HepG2 (cell line): ENCODE data around the gene CCBE1. TPM values are rescaled to one million over a fixed set of nuclear protein-coding genes. Genes with fewer than 3 reads are reported as not detected.

Experiments used
- MAF1 ChIP-seq: sonication (generic); formaldehyde crosslinking; IDR thresholded peaks from 2 replicates; pipeline ENCODE4 v1.5.0; 2020; ENCODE audit warnings: missing genetic modification reagents, borderline replicate concordance
- MTA3 ChIP-seq: sonication (generic); formaldehyde crosslinking; IDR thresholded peaks from 2 replicates; pipeline ENCODE4 v1.4.0; 2020; ENCODE audit warnings: missing genetic modification reagents
- SKI ChIP-seq: fragments of 450-650 bp; IDR thresholded peaks from one replicate; pipeline ENCODE4 v1.6.1; 2018; ENCODE audit warnings: mild to moderate bottlenecking; ENCODE audit not compliant: partially characterized antibody
- TOPORS ChIP-seq: sonication (generic); formaldehyde crosslinking; IDR thresholded peaks from 2 replicates; pipeline ENCODE4 v1.8.0; 2023; ENCODE audit warnings: mild to moderate bottlenecking, missing genetic modification reagents
- ZNF275 ChIP-seq: sonication (generic); formaldehyde crosslinking; IDR thresholded peaks from 2 replicates; pipeline ENCODE4 v1.8.0; 2022; ENCODE audit warnings: missing genetic modification reagents, mild to moderate bottlenecking, inconsistent platforms, borderline replicate concordance
- ZNF276 ChIP-seq: sonication (generic); formaldehyde crosslinking; IDR thresholded peaks from 2 replicates; pipeline ENCODE4 v1.4.0; 2020; ENCODE audit warnings: mild to moderate bottlenecking, low read depth, missing genetic modification reagents
- ZNF547 ChIP-seq: sonication (generic); formaldehyde crosslinking; IDR thresholded peaks from 2 replicates; pipeline ENCODE4 v1.5.1; 2020; ENCODE audit warnings: mild to moderate bottlenecking, missing genetic modification reagents
- ZNF563 ChIP-seq: sonication (generic); formaldehyde crosslinking; IDR thresholded peaks from 2 replicates; pipeline ENCODE4 v1.8.0; 2022; ENCODE audit warnings: mild to moderate bottlenecking, moderate library complexity, missing genetic modification reagents
- ZNF776 ChIP-seq: sonication (generic); formaldehyde crosslinking; IDR thresholded peaks from 2 replicates; pipeline ENCODE4 v1.4.0; 2020; ENCODE audit warnings: mild to moderate bottlenecking, missing genetic modification reagents
- ZNF782 ChIP-seq: sonication (generic); formaldehyde crosslinking; IDR thresholded peaks from 2 replicates; pipeline ENCODE4 v1.4.0; 2020; ENCODE audit warnings: missing genetic modification reagents, mild to moderate bottlenecking, borderline replicate concordance
- ZNF891 ChIP-seq: sonication (generic); formaldehyde crosslinking; IDR thresholded peaks from 2 replicates; pipeline ENCODE4 v1.5.0; 2020; ENCODE audit warnings: mild to moderate bottlenecking, missing genetic modification reagents
- polyA plus RNA-seq, 8 experiments: library from polyadenylated mRNA; depleted of rRNA in 3 of 8; stranded (reverse) in 7 of 8; unstranded in 1 of 8; fragments of >200 nt; fragmentation: Illumina TruSeq in 4 of 8; extraction: Trizol in 4 of 8; gene quantifications; 2 replicates each; pipeline versions ENCODE4 v1.2.1 to v1.2.3, GENCODE V29; 2011 to 2016; ENCODE audit warnings: low read depth in 4 of 8, missing spikeins in 1 of 8, mixed read lengths in 1 of 8; ENCODE audit not compliant: insufficient read depth in 1 of 8
- total RNA-seq, 5 experiments: library from RNA; depleted of rRNA; stranded (reverse); fragments of >200 nt; fragmentation: Illumina TruSeq; extraction: Trizol; gene quantifications; 2 replicates each; pipeline ENCODE4 v1.2.3, GENCODE V29; 2016; ENCODE audit warnings: low read depth in 1 of 5
- TF ChIP-seq, protein P1 (sequence below): sonication (generic); formaldehyde crosslinking; IDR thresholded peaks from 2 replicates; pipeline ENCODE4 v1.4.0; 2020; ENCODE audit warnings: missing genetic modification reagents, borderline replicate concordance
- TF ChIP-seq, protein P2 (sequence below): sonication (generic); formaldehyde crosslinking; IDR thresholded peaks from 2 replicates; pipeline ENCODE4 v1.9.0; 2021; ENCODE audit warnings: missing genetic modification reagents, borderline replicate concordance
- TF ChIP-seq, protein P3 (sequence below): sonication (generic); formaldehyde crosslinking; IDR thresholded peaks from 2 replicates; pipeline ENCODE4 v1.4.0; 2020; ENCODE audit warnings: mild to moderate bottlenecking, missing genetic modification reagents

CCBE1 gene
- total and polyA plus RNA-seq, 2 of the 13 experiments (the other 11 are each of a cell fraction or from before 2014, with no cell fraction given): not detected

DNA sequence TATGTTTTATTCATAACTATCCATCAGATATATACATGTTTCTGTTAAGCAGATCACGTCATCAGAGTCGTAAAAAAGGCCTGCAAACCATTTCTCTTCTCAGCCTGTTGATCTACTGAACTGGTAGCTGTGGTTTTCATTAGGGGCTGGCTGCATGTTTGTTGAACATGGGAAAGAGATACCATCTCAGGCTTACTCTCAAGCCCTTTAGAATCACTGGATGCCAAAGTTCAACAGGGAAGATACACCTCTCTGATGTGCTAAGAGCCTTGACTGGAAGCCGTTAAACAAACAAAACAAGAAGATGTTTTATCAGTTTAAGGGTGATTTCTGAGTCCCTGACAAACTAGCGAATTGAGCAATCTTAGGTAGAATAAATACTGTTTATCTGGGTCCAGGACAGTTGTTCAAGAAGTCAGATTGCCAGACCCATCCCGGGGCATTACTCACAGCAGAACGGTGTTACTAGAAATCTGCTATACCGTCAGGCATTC is 243.7 kb downstream of the CCBE1 start (continued):
- TF ChIP-seq, protein P1, sequence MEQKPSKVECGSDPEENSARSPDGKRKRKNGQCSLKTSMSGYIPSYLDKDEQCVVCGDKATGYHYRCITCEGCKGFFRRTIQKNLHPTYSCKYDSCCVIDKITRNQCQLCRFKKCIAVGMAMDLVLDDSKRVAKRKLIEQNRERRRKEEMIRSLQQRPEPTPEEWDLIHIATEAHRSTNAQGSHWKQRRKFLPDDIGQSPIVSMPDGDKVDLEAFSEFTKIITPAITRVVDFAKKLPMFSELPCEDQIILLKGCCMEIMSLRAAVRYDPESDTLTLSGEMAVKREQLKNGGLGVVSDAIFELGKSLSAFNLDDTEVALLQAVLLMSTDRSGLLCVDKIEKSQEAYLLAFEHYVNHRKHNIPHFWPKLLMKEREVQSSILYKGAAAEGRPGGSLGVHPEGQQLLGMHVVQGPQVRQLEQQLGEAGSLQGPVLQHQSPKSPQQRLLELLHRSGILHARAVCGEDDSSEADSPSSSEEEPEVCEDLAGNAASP (CRISPR knock-in tag): peak; percentile 83; the same call in 1 of the 2 replicates
- TF ChIP-seq, protein P2, sequence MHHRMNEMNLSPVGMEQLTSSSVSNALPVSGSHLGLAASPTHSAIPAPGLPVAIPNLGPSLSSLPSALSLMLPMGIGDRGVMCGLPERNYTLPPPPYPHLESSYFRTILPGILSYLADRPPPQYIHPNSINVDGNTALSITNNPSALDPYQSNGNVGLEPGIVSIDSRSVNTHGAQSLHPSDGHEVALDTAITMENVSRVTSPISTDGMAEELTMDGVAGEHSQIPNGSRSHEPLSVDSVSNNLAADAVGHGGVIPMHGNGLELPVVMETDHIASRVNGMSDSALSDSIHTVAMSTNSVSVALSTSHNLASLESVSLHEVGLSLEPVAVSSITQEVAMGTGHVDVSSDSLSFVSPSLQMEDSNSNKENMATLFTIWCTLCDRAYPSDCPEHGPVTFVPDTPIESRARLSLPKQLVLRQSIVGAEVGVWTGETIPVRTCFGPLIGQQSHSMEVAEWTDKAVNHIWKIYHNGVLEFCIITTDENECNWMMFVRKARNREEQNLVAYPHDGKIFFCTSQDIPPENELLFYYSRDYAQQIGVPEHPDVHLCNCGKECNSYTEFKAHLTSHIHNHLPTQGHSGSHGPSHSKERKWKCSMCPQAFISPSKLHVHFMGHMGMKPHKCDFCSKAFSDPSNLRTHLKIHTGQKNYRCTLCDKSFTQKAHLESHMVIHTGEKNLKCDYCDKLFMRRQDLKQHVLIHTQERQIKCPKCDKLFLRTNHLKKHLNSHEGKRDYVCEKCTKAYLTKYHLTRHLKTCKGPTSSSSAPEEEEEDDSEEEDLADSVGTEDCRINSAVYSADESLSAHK (CRISPR knock-in tag): 0 out of 2 replicates have a peak, but pooled peaks have one; percentile 33
- TF ChIP-seq, protein P3, sequence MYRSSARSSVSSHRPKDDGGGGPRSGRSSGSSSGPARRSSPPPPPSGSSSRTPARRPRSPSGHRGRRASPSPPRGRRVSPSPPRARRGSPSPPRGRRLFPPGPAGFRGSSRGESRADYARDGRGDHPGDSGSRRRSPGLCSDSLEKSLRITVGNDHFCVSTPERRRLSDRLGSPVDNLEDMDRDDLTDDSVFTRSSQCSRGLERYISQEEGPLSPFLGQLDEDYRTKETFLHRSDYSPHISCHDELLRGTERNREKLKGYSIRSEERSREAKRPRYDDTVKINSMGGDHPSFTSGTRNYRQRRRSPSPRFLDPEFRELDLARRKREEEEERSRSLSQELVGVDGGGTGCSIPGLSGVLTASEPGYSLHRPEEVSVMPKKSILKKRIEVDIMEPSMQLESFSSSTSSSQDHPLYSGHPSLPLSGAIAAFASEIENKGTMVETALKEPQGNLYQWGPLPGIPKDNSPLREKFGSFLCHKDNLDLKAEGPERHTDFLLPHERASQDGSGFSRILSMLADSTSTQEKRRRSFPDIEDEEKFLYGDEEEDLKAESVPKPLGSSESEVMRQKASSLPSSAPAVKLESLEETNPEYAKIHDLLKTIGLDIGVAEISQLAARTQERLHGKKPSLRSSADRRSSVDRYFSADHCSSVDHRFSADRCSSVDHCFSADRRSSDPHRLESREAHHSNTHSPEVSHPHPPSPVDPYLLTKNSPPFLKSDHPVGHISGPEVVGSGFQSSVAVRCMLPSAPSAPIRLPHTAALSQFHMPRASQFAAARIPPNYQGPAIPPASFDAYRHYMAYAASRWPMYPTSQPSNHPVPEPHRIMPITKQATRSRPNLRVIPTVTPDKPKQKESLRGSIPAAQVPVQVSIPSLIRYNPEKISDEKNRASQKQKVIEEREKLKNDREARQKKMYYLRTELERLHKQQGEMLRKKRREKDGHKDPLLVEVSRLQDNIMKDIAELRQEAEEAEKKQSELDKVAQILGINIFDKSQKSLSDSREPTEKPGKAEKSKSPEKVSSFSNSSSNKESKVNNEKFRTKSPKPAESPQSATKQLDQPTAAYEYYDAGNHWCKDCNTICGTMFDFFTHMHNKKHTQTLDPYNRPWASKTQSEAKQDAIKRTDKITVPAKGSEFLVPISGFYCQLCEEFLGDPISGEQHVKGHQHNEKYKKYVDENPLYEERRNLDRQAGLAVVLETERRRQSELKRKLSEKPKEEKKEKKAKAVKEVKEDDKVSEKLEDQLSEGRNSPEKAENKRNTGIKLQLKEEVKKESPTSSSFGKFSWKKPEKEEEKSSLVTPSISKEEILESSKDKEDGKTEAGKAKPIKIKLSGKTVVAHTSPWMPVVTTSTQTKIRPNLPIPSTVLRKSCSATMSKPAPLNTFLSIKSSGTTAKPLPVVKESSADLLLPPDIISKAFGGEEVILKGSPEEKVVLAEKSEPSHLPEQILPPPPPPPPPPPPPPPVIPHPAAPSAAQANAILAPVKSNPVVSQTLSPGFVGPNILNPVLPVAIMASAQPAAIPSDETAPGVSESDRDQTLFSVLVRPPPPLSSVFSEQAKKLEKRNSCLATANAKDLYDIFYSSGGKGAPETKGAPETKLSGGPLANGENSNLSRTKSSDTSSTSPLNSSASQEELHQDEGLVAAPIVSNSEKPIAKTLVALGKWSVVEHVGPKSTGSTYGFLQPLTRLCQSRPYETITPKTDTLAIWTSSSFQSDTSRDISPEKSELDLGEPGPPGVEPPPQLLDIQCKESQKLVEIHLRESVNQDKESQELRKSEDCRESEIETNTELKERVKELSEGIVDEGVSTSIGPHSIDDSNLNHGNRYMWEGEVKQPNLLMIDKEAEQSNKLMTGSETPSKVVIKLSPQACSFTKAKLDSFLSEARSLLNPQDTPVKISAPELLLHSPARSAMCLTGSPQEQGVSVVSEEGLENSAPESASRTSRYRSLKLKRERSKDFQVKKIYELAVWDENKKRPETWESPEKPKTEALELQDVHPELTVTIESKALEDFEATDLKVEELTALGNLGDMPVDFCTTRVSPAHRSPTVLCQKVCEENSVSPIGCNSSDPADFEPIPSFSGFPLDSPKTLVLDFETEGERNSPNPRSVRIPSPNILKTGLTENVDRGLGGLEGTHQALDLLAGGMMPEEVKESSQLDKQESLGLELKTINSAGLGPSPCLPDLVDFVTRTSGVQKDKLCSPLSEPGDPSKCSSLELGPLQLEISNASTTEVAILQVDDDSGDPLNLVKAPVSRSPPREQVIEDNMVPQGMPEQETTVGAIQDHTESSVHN (CRISPR knock-in tag): no peak
- TF ChIP-seq ZNF276 (CRISPR knock-in tag) (no peak), ZNF275 (CRISPR knock-in tag) (no peak), ZNF547 (no peak), ZNF563 (CRISPR knock-in tag) (no peak), ZNF891 (CRISPR knock-in tag) (no peak), TOPORS (no peak), ZNF776 (CRISPR knock-in tag) (no peak), ZNF782 (CRISPR knock-in tag) (no peak), MAF1 (CRISPR knock-in tag) (no peak), MTA3 (CRISPR knock-in tag) (no peak), SKI (peak; percentile 62)
